Duodenal mucosa (tissue), 2 donors: Measurements from ENCODE around the gene ESRRA.
"Not testable (repeated sequence)": the region's sequence is repeated elsewhere in the genome, so short reads cannot be mapped to it uniquely, and the experiment has no call there.

Source experiments
- H3K27ac ChIP-seq: one replicate; pipeline ENCODE4 v1.7.0; 2013; ENCODE audit warnings: low read depth, low read length
- H3K27me3 ChIP-seq, 2 donors: one replicate each; pipeline ENCODE4 v1.7.0; 2013; ENCODE audit warnings: low read length in 2 of 2, control low read depth in 1 of 2; ENCODE audit not compliant: insufficient read depth in 2 of 2, control insufficient read depth in 1 of 2
- H3K36me3 ChIP-seq, 2 donors: one replicate each; pipeline ENCODE4 v1.7.0; 2013; ENCODE audit warnings: low read length in 2 of 2, control low read depth in 1 of 2; ENCODE audit not compliant: insufficient read depth in 2 of 2, control insufficient read depth in 1 of 2
- H3K4me1 ChIP-seq, 2 donors: one replicate each; pipeline ENCODE4 v1.7.0; 2013; ENCODE audit warnings: low read length in 2 of 2, control low read depth in 1 of 2; ENCODE audit not compliant: insufficient read depth in 2 of 2, control insufficient read depth in 1 of 2
- H3K4me3 ChIP-seq, 2 donors: one replicate each; pipeline ENCODE4 v1.7.0; 2013; ENCODE audit warnings: low read length in 2 of 2, low read depth in 1 of 2
- H3K9ac ChIP-seq, 2 donors: one replicate each; pipeline ENCODE4 v1.7.0; 2013; ENCODE audit warnings: low read length in 2 of 2, low read depth in 1 of 2
- H3K9me3 ChIP-seq, 2 donors: one replicate each; pipeline ENCODE4 v1.7.0; 2013; ENCODE audit warnings: low read length in 2 of 2, control low read depth in 1 of 2; ENCODE audit not compliant: control insufficient read depth in 1 of 2

ESRRA gene

GRCh38 chr11:64314146-64314804 is 9.0 kb downstream of the ESRRA start:
- H3K27me3 ChIP-seq = no peaks in the 10 kb centered on the region
- no peak overlapping the region for H3K4me3 ChIP-seq
- H3K27ac ChIP-seq = peak overlapping the region; percentile 20

GRCh38 chr11:64314805-64315561 is 9.7 kb downstream of the ESRRA start:
- Histone ChIP-seq H3K9me3 (no peaks in the 10 kb centered on the region), H3K36me3 (peaks cover 30 to 41% of the 10 kb centered on the region in 2 donors), H3K4me1 (peaks cover 32 to 47% of the 10 kb centered on the region in 2 donors), H3K9ac (no peak overlapping the region), H3K27me3 (no peaks in the 10 kb centered on the region), H3K4me3 (no peak overlapping the region), H3K27ac (no peak overlapping the region)

More at GRCh38 chr11:64314146-64314804, 9.0 kb downstream of the ESRRA start:
- peaks cover 30 to 41% of the 10 kb centered on the region in 2 donors for H3K36me3 ChIP-seq
- H3K9ac ChIP-seq = no peak overlapping the region
- no peaks in the 10 kb centered on the region for H3K9me3 ChIP-seq
- peaks cover 28 to 43% of the 10 kb centered on the region in 2 donors for H3K4me1 ChIP-seq

GRCh38 chr11:64315667-64316526 is 10.6 kb downstream of the ESRRA start:
- not testable (repeated sequence) for H3K27ac ChIP-seq, H3K27me3 ChIP-seq, H3K9me3 ChIP-seq, H3K9ac ChIP-seq, H3K4me3 ChIP-seq
- Histone ChIP-seq H3K36me3 (peaks cover 31 to 40% of the 10 kb centered on the region in 2 donors), H3K4me1 (peaks cover 32 to 51% of the 10 kb centered on the region in 2 donors)

- H3K27me3 ChIP-seq = no peaks in the 10 kb centered on the region
- H3K9ac ChIP-seq = peak overlapping the region; percentile 76 to 79
- peaks cover 38 to 56% of the 10 kb centered on the region in 2 donors for H3K4me1 ChIP-seq
- peak overlapping the region; percentile 75 to 87 for H3K4me3 ChIP-seq
- peaks cover 28 to 37% of the 10 kb centered on the region in 2 donors for H3K36me3 ChIP-seq
- H3K27ac ChIP-seq = peak overlapping the region; percentile 98
- no peaks in the 10 kb centered on the region for H3K9me3 ChIP-seq
These were observed 11.5 kb downstream of the ESRRA start for GRCh38 chr11:64316672-64317324.

- H3K27ac ChIP-seq = peak within 1 kb of the TSS; percentile 98
- peaks cover 25 to 34% of the 10 kb centered on the region in 2 donors for H3K36me3 ChIP-seq
- H3K27me3 ChIP-seq = no peaks in the 10 kb centered on the region
- H3K4me3 ChIP-seq = peak within 1 kb of the TSS; percentile 75 to 87
- H3K9me3 ChIP-seq = no peaks in the 10 kb centered on the region
- peaks cover 44 to 62% of the 10 kb centered on the region in 2 donors for H3K4me1 ChIP-seq
- peak within 1 kb of the TSS; percentile 79 to 95 for H3K9ac ChIP-seq
These were observed 12.1 kb downstream of the ESRRA start, which contains the start of gene TRMT112 for GRCh38 chr11:64317325-64317960. Gene TRMT112, minus strand, starts transcription at chr11:64317559. Its CDS starts 33 bp downstream, at chr11:64317526.

GRCh38 chr11:64317961-64318765 is 12.8 kb downstream of the ESRRA start, which contains the start of gene PRDX5:
Gene PRDX5, plus strand, starts transcription at chr11:64318121. Its CDS starts 95 bp downstream, at chr11:64318216.
- no peaks in the 10 kb centered on the region for H3K9me3 ChIP-seq
- H3K36me3 ChIP-seq = peaks cover 21 to 34% of the 10 kb centered on the region in 2 donors
- no peaks in the 10 kb centered on the region for H3K27me3 ChIP-seq
- H3K9ac ChIP-seq = peak within 1 kb of the TSS; percentile 79 to 95
- H3K4me1 ChIP-seq = peaks cover 37 to 56% of the 10 kb centered on the region in 2 donors
- H3K27ac ChIP-seq = peak within 1 kb of the TSS; percentile 98
- H3K4me3 ChIP-seq = peak within 1 kb of the TSS; percentile 75 to 87

- Histone ChIP-seq H3K4me1 (peaks cover 34 to 52% of the 10 kb centered on the region in 2 donors), H3K27me3 (no peaks in the 10 kb centered on the region), H3K9me3 (no peaks in the 10 kb centered on the region), H3K36me3 (peaks cover 21 to 29% of the 10 kb centered on the region in 2 donors), H3K4me3 (peak overlapping the region; percentile 75 to 87), H3K9ac (peak overlapping the region; percentile 79 to 95), H3K27ac (peak overlapping the region; percentile 98)
These were observed 13.7 kb downstream of the ESRRA start for GRCh38 chr11:64318766-64319761.

GRCh38 chr11:64320556-64320955 is 15.2 kb downstream of the ESRRA start:
- no peak overlapping the region for H3K4me3 ChIP-seq
- H3K27me3 ChIP-seq = no peaks in the 10 kb centered on the region
- peaks cover 28 to 41% of the 10 kb centered on the region in 2 donors for H3K4me1 ChIP-seq
- H3K27ac ChIP-seq = no peak overlapping the region
- no peaks in the 10 kb centered on the region for H3K9me3 ChIP-seq
- H3K9ac ChIP-seq = no peak overlapping the region
- peaks cover 8 to 14% of the 10 kb centered on the region in 2 donors for H3K36me3 ChIP-seq
